Measurements from ENCODE around the gene KRTAP12-4.

DNA sequence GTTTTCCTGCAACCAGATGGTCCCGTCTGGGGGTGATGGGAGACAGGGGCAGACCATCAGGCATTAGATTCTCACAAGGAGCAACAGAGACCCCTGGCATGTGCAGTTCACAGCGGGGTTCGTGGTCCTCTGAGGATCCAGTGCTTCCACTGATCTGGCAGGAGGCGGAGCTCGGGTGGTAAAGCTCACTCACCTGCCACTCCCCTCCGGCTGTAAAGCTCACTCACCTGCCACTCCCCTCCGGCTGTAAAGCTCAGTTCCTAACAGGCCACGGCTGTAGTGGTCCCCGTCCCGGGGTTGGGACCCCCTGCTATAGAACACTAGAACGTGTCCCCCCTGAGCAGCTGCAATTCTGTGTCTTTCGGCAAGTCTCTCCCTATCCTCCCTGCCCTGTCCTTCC lies 47.1 kb upstream of the KRTAP12-4 start:
- TF ChIP-seq, protein P1, sequence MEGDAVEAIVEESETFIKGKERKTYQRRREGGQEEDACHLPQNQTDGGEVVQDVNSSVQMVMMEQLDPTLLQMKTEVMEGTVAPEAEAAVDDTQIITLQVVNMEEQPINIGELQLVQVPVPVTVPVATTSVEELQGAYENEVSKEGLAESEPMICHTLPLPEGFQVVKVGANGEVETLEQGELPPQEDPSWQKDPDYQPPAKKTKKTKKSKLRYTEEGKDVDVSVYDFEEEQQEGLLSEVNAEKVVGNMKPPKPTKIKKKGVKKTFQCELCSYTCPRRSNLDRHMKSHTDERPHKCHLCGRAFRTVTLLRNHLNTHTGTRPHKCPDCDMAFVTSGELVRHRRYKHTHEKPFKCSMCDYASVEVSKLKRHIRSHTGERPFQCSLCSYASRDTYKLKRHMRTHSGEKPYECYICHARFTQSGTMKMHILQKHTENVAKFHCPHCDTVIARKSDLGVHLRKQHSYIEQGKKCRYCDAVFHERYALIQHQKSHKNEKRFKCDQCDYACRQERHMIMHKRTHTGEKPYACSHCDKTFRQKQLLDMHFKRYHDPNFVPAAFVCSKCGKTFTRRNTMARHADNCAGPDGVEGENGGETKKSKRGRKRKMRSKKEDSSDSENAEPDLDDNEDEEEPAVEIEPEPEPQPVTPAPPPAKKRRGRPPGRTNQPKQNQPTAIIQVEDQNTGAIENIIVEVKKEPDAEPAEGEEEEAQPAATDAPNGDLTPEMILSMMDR (conservative IDR thresholded peaks at IDR 0.05) = no peak
- TF ChIP-seq EZH2 (IDR thresholded peaks at IDR 0.05; ENCODE audit: low read depth) = no peak

Measured in PC-9 (cell line).